ENCODE measurements around the gene DEPDC5.

The DEPDC5 gene

GRCh38 chr22:31927562-31927961 is 173.7 kb downstream of the DEPDC5 start:
- no peak for DNase-seq

- DNase-seq = no peak
Measured at GRCh38 chr22:31929167-31929930, 175.5 kb downstream of the DEPDC5 start.

DNA sequence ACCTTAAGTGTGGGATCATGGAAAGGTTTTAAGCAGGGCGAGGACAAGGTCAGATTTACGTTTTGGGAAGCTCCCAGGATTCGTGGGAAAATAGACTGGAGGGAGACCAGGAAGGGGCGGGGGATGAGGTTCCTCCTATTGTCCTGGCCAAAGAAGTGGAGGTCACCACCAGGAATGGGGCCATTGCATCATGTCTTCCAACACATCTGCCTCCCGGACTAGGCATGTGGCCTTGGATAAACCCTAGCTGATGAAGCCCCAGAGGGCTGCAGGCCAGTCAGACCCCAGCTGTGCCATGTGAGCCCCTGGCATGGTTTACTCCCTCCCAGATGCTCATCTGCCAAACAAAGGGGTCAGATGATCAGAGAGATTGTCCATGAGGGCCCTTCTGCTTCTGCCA is 179.0 kb downstream of the DEPDC5 start:
- DNase-seq = no peak

DNA sequence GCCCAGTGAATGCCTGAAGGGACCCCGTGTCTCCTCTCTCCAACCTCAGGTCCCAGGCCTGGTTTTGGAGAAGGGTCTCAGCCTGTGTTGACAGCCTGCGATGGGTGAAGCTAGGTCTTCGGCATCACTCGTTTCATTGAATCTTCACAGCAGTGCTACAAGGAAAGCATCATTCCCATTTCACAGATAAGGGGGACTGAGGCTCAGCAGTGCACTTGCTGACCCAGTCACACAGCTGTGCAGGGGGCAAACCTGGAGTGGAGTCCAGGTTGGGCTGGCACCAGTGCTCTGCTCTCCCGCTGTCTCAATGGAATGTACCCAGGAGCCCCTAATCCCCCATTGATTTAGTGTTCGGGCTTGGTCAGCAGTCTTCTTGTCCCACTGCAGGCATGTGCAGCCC is 179.6 kb downstream of the DEPDC5 start:
- no peak for DNase-seq

- no peak for DNase-seq
Measured at GRCh38 chr22:31933816-31934482, 180.1 kb downstream of the DEPDC5 start.

- DNase-seq = no peak
Measured at GRCh38 chr22:31935961-31936635, 182.3 kb downstream of the DEPDC5 start.

DNA sequence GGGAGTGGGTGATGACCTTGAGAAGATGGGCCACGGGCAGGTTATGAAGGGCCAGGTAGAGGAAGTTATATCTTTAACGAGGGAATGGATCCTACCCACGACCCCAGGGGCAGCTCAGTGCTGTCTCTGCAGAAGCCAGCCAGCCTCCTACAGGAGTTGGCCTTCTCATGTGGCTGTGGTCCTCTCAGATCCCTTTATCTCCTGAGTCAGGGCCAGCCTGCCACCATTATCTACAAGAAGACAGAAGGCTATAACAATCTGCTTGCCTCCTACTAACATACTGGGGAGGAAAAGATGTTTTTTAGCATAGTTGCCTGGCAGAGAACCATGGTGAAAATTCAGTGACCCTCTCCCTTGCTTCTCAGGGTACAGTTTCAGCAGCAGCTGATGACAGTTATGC is 183.5 kb downstream of the DEPDC5 start:
- DNase-seq = no peak

GRCh38 chr22:31938296-31938695 is 184.5 kb downstream of the DEPDC5 start:
- DNase-seq = no peak

DNA sequence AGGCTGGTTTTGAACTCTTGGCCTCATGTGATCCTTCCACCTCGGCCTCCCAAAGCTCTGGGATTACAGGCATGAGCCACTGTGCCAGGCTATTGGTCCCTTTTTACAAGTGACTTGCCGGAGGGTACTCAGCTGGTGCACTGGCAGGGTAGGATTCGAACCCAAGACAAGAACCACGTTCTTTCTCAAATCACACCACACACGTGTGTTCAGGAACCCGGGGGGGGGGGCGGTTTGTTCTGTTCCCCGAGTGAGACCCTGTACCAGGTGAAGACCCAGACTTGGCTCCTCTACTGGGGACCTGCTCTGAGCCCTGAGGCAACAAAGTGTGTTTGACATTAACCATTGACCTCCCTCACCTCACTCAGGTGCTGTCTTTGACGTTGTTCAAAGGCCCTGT is 186.7 kb downstream of the DEPDC5 start:
- DNase-seq = no peak

DNA sequence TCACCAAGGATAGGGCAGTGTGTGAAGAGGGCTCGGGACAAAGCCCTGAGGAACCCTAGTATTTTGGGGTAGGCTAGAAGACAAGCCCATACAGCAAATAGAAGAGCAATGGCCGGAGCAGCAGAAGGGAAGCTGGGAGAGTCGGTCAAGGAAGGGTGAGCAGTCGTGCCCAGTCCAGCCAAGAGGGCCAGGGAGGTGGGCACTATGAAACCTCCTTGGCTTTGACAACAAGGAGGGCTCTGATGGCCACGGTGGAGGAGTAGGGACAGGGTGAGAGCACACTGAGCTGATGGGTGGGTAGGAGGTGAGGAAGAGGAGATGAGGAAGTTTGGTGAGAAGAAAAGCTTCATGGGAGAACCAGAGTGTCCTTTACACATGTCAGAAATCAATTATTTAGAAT is 188.3 kb downstream of the DEPDC5 start:
- no peak for DNase-seq

- no peak for DNase-seq
Measured at GRCh38 chr22:31943206-31943977, 189.6 kb downstream of the DEPDC5 start.

DNA sequence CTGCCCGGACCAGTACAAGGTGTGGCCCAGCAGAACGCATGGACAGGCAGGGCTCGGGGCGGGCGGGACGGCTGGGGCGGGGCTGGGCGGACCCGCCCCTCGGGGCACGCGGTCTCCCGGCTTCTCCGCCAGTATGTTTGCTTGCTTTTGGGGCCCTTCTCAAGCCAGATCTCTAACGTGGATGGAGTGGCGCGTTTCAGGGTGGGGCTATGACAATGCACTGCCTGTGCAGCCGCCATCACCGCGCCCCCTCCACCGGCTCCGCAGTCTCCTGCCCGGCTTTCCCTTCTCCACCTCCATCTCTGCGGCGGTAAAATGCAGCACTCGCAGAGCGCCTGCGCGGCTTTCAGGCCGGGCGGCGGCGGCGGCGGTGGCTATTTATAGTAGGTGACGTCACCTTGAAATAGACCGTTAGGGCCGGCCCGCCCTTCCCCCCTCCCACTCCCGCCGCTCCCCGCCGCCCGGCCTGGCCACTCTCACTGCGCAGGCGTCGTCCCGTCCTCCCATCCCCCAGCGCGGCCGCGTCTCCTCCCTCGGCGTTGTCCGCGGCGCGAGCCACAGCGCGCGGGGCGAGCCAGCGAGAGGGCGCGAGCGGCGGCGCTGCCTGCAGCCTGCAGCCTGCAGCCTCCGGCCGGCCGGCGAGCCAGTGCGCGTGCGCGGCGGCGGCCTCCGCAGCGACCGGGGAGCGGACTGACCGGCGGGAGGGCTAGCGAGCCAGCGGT is 190.3 kb downstream of the DEPDC5 start, which contains the start of gene YWHAH:
Gene YWHAH, plus strand, starts transcription at position 558 of the 722 bp plus-strand sequence. CDS start 199 bp downstream, outside the sequence.
- DNase-seq = peak; percentile 30

DNA sequence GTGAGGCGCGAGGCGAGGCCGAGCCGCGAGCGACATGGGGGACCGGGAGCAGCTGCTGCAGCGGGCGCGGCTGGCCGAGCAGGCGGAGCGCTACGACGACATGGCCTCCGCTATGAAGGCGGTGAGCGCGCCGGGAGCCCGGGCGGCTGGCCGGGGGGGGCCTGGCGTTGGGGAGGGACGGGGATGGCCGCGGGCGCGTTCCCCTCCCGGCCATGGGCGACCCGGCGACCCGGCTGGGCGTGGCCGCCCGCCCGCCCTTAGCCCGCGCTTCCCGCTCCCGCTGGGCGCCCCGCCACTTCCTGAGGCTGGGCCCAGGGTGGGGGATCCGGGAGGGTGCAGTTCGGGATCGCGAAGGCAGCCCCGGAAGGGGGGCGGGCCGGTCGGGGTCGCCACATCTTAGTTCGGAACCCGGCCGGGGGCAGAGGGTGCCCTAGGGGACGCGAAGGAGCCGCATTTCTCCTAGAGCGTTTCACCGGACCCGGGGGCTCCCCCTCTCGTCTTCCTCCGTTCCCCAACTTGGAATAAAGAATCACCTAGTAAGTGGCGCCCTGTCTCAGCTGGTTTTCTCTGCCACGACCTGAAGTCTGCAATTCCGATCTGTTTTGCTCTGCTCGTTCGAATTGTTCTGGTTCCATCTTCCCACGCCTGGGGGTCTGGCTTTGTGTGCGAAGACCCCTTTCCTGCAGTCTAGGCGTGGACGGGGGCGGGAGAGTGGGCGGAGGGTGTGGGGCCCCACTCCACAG is 191.1 kb downstream of the DEPDC5 start:
- DNase-seq = no peak

GRCh38 chr22:31945443-31945855 is 191.6 kb downstream of the DEPDC5 start:
- no peak for DNase-seq

DNA sequence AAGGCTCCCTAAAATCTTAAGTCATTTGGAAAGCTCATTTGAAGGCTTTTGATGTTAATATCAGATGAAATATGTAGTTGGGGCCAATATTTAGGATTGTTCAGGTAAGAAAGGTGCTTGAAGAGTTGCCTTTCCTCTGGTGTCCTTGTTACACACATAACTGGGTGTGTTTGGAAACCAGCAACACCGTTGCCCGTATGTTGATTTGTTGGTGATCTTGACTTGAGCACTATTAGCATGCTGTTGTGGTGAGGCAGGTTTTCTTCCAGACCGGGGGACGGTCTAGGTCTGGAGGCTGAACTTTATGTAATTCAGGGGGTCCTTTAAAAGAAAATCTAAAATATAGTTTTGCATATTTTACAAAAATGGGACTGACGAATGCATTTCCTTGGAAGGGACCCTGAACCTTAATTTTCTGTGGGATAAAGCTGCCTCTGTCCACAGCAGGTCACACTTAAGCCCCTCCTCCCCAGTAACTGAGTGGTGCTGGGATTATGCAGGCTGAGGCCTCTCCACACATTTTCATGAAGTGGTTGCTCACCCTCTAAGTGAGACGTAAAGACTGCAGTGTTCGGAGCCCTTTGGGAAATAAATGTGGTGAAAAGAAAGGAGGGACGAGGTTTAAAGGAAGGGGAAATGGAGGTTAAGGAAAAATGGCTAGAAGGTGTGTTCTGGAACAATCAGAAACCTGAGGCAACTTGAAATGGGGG is 192.3 kb downstream of the DEPDC5 start:
- no peak for DNase-seq

- peak; percentile 10 for DNase-seq
Measured at GRCh38 chr22:31947296-31947695, 193.5 kb downstream of the DEPDC5 start.

- DNase-seq = no peak
Measured at GRCh38 chr22:31948002-31948401, 194.2 kb downstream of the DEPDC5 start.

DNA sequence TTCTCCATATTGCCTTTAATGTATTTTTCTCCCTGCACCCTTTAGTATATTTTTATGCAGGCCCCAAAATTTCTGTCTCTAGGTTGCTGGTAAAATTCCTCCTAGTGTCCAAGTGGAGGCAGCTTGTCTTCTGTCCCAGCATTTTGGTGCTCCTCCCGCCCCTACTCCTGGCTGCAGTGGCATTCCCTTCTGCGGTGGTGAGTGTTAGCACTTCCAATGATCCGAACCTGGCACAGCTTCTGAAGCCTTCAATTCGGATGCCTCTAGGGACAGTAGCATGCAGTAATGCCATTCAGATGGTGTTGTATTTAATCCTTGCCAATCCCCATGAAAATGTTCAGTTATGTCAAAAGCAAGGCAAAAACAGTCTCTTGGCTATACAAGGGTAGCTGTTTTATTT is 196.4 kb downstream of the DEPDC5 start:
- DNase-seq = no peak

DNA sequence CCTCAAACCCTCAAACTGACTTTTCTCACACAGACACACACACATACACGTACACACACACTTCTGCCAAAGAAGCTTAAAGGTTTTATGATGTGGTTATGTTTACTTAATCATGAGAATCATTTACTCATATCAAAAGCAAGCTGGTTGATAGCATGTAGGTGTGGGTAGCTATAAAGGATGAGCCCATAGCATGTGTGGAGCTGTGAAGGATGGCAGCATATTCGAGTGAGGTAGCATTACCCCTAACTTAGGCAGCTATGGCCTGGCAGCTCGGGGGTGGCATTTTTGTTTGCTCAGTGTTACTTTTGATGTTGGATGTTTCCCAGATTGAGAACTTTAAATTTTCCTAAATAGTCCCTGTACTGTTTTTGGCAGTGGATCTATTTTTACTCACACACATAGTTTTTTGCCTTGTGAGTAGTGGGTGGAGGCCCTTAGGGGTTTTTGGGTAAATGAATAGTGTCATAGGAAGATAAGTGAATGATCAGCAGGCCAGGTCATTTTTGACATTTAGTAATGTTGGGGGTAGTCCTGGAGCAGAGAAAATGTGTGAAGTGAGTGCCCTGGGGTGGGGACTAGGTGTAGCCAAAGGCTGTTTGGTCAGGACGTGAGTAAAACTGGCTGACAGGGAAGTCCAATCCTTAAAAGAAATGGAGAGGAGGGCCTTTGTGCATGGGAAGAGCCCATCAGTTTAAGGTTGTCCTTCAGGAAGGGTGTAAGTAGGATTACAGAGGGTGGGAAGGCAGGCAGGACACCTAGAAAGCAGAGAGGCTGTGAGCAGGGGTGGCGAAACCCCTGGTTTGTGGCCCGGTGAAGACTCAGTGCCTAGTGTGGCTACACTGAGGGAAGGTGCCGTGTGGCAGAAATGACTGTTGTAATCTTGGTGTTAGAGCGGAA is 197.6 kb downstream of the DEPDC5 start:
- no peak for DNase-seq

DNA sequence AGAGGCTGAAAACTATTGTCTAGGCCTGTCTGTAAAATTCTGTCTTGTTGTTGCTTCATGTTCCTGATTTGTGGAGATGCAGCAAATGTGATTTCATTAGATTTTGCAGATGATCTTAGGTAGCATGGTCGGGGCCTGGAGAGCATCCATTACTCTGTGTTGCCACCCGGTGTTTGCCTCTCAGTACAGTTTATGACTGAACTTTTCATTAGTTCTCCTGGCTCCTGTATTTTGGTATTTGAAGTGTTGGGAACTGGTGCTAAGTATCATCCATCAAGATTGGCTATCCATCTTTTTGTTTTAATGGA is 198.2 kb downstream of the DEPDC5 start:
- no peak for DNase-seq
